HL-60 (cell line): ENCODE results near the gene UNC93A.

Source experiments
- CTCF ChIP-seq: IDR thresholded peaks from one replicate; pipeline ENCODE4 v1.5.1; 2011; ENCODE audit warnings: low read length, control low read depth, inconsistent platforms; ENCODE audit not compliant: insufficient read depth
- GABPA ChIP-seq: IDR thresholded peaks from 2 replicates; pipeline ENCODE4 v1.6.1; 2012; ENCODE audit warnings: low read depth
- POLR2AphosphoS5 ChIP-seq: IDR thresholded peaks from 2 replicates; pipeline ENCODE4 v1.6.1; 2012; ENCODE audit warnings: low read depth
- REST ChIP-seq: IDR thresholded peaks from 2 replicates; pipeline ENCODE4 v1.6.1; 2012; ENCODE audit warnings: low read depth; ENCODE audit not compliant: insufficient replicate concordance
- SPI1 ChIP-seq: IDR thresholded peaks from 2 replicates; pipeline ENCODE4 v1.6.1; 2012; ENCODE audit warnings: low read depth, mild to moderate bottlenecking, borderline replicate concordance

- TF ChIP-seq CTCF (no peak), GABPA (no peak), POLR2AphosphoS5 (no peak), SPI1 (no peak), REST (no peak)
Observed at GRCh38 chr6:167300902-167301777, 10.0 kb downstream of the UNC93A start.
